SK-N-SH treated with all-trans-retinoic acid at 6 μM for 48 hours (cell line): ENCODE measurements around the gene FOXN3.

Experiments
- ATAC-seq: fragments of 200-7000 bp; cut with Tn5 transposase; 3 replicates; pipeline ENCODE4 v1.9.1; 2020; ENCODE audit warnings: mild to moderate bottlenecking, moderate library complexity
- ARNTL ChIP-seq: fragments of 450-650 bp; formaldehyde crosslinking; IDR thresholded peaks from 2 replicates; pipeline ENCODE4 v1.5.0; 2020; ENCODE audit warnings: low read depth, mild to moderate bottlenecking, moderate library complexity, borderline replicate concordance
- BACH2 ChIP-seq: fragments of 250-450 bp; sonication (Bioruptor Pico); IDR thresholded peaks from 2 replicates; pipeline ENCODE4 v1.9.0; 2021; ENCODE audit warnings: mild to moderate bottlenecking, borderline replicate concordance
- CSDC2 ChIP-seq: fragments of 250-450 bp; sonication (Bioruptor Pico); IDR thresholded peaks from 2 replicates; pipeline ENCODE4 v1.5.0; 2020; ENCODE audit warnings: mild to moderate bottlenecking, moderate library complexity
- ESRRG ChIP-seq: fragments of 250-450 bp; sonication (Bioruptor Pico); IDR thresholded peaks from 2 replicates; pipeline ENCODE4 v1.6.1; 2021; ENCODE audit warnings: mild to moderate bottlenecking
- GLIS3 ChIP-seq: fragments of 250-450 bp; sonication (Bioruptor Pico); IDR thresholded peaks from 2 replicates; pipeline ENCODE4 v1.5.0; 2020; ENCODE audit warnings: mild to moderate bottlenecking, moderate library complexity
- ISL1 ChIP-seq: fragments of 250-450 bp; sonication (Bioruptor Pico); IDR thresholded peaks from 2 replicates; pipeline ENCODE4 v2.1.2; 2022; ENCODE audit warnings: mild to moderate bottlenecking, moderate library complexity
- OSR1 ChIP-seq: fragments of 250-450 bp; sonication (Bioruptor Pico); IDR thresholded peaks from 2 replicates; pipeline ENCODE4 v1.8.0; 2022; ENCODE audit warnings: moderate library complexity, mild to moderate bottlenecking, inconsistent platforms
- PPARA ChIP-seq: fragments of 250-450 bp; sonication (Bioruptor Pico); IDR thresholded peaks from 2 replicates; pipeline ENCODE4 v1.5.0; 2020; ENCODE audit warnings: mild to moderate bottlenecking, borderline replicate concordance
- RARB ChIP-seq: fragments of 250-450 bp; sonication (Bioruptor Pico); IDR thresholded peaks from 2 replicates; pipeline ENCODE4 v1.8.0; 2021; ENCODE audit warnings: mild to moderate bottlenecking, moderate library complexity
- TCF4 ChIP-seq: fragments of 250-450 bp; sonication (Bioruptor Pico); IDR thresholded peaks from 2 replicates; pipeline ENCODE4 v1.8.0; 2021; ENCODE audit warnings: mild to moderate bottlenecking, moderate library complexity, borderline replicate concordance
- TOX ChIP-seq: fragments of 250-450 bp; sonication (Bioruptor Pico); IDR thresholded peaks from 2 replicates; pipeline ENCODE4 v1.8.0; 2021; ENCODE audit warnings: mild to moderate bottlenecking, moderate library complexity, borderline replicate concordance
- ZC3H10 ChIP-seq: fragments of 250-450 bp; sonication (Bioruptor Pico); IDR thresholded peaks from 2 replicates; pipeline ENCODE4 v1.5.1; 2021; ENCODE audit warnings: mild to moderate bottlenecking, moderate library complexity
- ZFP3 ChIP-seq: fragments of 250-450 bp; sonication (Bioruptor Pico); IDR thresholded peaks from 2 replicates; pipeline ENCODE4 v1.5.0; 2020; ENCODE audit warnings: mild to moderate bottlenecking, moderate library complexity
- ZFP30 ChIP-seq: fragments of 450-650 bp; formaldehyde crosslinking; IDR thresholded peaks from 2 replicates; pipeline ENCODE4 v1.5.0; 2022; ENCODE audit warnings: mild to moderate bottlenecking, moderate library complexity
- ZNF565 ChIP-seq: fragments of 450-650 bp; formaldehyde crosslinking; conservative IDR thresholded peaks from 2 replicates; pipeline ENCODE4 v1.5.0; 2020; ENCODE audit warnings: low read depth, mild to moderate bottlenecking, moderate library complexity
- ZNF70 ChIP-seq: fragments of 450-650 bp; formaldehyde crosslinking; IDR thresholded peaks from 2 replicates; pipeline ENCODE4 v1.5.0; 2020; ENCODE audit warnings: mild to moderate bottlenecking, moderate library complexity
- ZNF8 ChIP-seq: fragments of 450-650 bp; formaldehyde crosslinking; IDR thresholded peaks from 2 replicates; pipeline ENCODE4 v1.5.0; 2020; ENCODE audit warnings: mild to moderate bottlenecking, moderate library complexity
- TF ChIP-seq, protein P1 (sequence below): fragments of 250-450 bp; sonication (Bioruptor Pico); IDR thresholded peaks from 2 replicates; pipeline ENCODE4 v1.5.1; 2020; ENCODE audit warnings: low read depth, mild to moderate bottlenecking, moderate library complexity
- TF ChIP-seq, protein P2 (sequence below): fragments of 250-450 bp; sonication (Bioruptor Pico); IDR thresholded peaks from 2 replicates; pipeline ENCODE4 v1.5.0; 2020; ENCODE audit warnings: mild to moderate bottlenecking, moderate library complexity
- TF ChIP-seq, protein P3 (sequence below): fragments of 250-450 bp; sonication (Bioruptor Pico); IDR thresholded peaks from 2 replicates; pipeline ENCODE4 v1.8.0; 2020; ENCODE audit warnings: mild to moderate bottlenecking, moderate library complexity, borderline replicate concordance
- TF ChIP-seq, protein P4 (sequence below): fragments of 250-450 bp; sonication (Bioruptor Pico); IDR thresholded peaks from 2 replicates; pipeline ENCODE4 v1.5.1; 2021; ENCODE audit warnings: mild to moderate bottlenecking, moderate library complexity
- TF ChIP-seq, protein P5 (sequence below): fragments of 250-450 bp; sonication (Bioruptor Pico); IDR thresholded peaks from 2 replicates; pipeline ENCODE4 v1.8.0; 2021; ENCODE audit warnings: low read depth, mild to moderate bottlenecking, moderate library complexity, borderline replicate concordance

FOXN3 gene

DNA sequence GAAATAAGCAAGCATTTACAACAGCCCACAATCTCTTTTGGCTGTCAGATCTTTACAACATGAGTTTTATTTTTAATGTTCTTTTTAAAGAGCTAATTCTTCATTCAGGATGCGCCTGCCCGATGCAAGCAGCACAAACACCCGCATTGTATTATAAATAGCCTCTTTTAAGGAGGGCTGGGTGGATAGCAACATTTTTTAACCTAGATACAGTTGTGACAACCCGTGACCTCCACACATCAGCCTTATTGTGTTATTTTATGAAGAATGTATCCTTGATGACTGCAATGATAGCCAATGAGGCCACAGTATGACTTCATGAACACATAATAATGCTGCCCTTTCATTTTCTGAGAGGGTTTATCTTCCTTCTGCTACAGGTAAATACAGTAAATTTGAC is 173.7 kb downstream of the FOXN3 start:
- ATAC-seq = no peak

DNA sequence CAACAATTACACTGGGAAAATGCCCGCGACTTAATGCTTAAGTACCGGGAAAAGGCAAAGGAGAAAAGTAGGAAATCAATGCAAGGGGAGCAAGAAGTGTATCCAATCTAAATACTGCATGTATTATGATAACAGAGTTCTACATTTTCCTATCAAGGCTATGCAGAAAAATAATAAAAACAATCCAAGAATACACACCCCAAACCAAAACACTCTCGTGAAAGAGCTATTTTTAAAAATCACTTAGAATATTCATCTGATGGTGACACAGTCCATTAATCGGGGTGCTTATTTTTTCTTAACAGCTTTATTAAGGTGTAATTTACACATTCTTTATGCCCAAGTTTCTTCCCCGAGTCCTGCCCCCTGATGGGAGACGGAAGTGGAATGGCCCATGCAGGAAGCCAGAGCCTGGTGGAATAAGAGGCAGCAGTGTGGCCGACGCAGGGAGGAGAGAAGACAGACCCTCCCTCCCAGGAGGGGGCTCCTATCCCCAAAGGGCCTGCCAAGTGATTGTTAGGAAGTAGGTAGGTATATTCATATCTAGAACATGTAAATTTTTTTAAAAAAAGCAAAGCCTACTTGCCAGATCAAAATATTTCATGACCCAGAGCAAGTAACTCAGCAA is 174.3 kb downstream of the FOXN3 start:
- TF ChIP-seq ARNTL (no peak), ISL1 (CRISPR knock-in tag) (no peak), ZFP30 (CRISPR knock-in tag) (no peak), ZNF8 (CRISPR knock-in tag) (no peak), TOX (CRISPR knock-in tag) (no peak), ESRRG (CRISPR knock-in tag) (no peak), CSDC2 (no peak), BACH2 (no peak), OSR1 (CRISPR knock-in tag) (no peak), ZNF70 (CRISPR knock-in tag) (no peak), PPARA (CRISPR knock-in tag) (no peak), ZFP3 (CRISPR knock-in tag) (no peak), RARB (no peak), GLIS3 (no peak), TCF4 (CRISPR knock-in tag) (no peak), ZC3H10 (CRISPR knock-in tag) (no peak)
- TF ChIP-seq, protein P1, sequence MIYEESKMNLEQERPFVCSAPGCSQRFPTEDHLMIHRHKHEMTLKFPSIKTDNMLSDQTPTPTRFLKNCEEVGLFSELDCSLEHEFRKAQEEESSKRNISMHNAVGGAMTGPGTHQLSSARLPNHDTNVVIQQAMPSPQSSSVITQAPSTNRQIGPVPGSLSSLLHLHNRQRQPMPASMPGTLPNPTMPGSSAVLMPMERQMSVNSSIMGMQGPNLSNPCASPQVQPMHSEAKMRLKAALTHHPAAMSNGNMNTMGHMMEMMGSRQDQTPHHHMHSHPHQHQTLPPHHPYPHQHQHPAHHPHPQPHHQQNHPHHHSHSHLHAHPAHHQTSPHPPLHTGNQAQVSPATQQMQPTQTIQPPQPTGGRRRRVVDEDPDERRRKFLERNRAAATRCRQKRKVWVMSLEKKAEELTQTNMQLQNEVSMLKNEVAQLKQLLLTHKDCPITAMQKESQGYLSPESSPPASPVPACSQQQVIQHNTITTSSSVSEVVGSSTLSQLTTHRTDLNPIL = no peak
- TF ChIP-seq, protein P2, sequence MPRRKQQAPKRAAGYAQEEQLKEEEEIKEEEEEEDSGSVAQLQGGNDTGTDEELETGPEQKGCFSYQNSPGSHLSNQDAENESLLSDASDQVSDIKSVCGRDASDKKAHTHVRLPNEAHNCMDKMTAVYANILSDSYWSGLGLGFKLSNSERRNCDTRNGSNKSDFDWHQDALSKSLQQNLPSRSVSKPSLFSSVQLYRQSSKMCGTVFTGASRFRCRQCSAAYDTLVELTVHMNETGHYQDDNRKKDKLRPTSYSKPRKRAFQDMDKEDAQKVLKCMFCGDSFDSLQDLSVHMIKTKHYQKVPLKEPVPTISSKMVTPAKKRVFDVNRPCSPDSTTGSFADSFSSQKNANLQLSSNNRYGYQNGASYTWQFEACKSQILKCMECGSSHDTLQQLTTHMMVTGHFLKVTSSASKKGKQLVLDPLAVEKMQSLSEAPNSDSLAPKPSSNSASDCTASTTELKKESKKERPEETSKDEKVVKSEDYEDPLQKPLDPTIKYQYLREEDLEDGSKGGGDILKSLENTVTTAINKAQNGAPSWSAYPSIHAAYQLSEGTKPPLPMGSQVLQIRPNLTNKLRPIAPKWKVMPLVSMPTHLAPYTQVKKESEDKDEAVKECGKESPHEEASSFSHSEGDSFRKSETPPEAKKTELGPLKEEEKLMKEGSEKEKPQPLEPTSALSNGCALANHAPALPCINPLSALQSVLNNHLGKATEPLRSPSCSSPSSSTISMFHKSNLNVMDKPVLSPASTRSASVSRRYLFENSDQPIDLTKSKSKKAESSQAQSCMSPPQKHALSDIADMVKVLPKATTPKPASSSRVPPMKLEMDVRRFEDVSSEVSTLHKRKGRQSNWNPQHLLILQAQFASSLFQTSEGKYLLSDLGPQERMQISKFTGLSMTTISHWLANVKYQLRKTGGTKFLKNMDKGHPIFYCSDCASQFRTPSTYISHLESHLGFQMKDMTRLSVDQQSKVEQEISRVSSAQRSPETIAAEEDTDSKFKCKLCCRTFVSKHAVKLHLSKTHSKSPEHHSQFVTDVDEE = no peak
- TF ChIP-seq, protein P3, sequence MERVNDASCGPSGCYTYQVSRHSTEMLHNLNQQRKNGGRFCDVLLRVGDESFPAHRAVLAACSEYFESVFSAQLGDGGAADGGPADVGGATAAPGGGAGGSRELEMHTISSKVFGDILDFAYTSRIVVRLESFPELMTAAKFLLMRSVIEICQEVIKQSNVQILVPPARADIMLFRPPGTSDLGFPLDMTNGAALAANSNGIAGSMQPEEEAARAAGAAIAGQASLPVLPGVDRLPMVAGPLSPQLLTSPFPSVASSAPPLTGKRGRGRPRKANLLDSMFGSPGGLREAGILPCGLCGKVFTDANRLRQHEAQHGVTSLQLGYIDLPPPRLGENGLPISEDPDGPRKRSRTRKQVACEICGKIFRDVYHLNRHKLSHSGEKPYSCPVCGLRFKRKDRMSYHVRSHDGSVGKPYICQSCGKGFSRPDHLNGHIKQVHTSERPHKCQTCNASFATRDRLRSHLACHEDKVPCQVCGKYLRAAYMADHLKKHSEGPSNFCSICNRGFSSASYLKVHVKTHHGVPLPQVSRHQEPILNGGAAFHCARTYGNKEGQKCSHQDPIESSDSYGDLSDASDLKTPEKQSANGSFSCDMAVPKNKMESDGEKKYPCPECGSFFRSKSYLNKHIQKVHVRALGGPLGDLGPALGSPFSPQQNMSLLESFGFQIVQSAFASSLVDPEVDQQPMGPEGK = no peak
- TF ChIP-seq, protein P4, sequence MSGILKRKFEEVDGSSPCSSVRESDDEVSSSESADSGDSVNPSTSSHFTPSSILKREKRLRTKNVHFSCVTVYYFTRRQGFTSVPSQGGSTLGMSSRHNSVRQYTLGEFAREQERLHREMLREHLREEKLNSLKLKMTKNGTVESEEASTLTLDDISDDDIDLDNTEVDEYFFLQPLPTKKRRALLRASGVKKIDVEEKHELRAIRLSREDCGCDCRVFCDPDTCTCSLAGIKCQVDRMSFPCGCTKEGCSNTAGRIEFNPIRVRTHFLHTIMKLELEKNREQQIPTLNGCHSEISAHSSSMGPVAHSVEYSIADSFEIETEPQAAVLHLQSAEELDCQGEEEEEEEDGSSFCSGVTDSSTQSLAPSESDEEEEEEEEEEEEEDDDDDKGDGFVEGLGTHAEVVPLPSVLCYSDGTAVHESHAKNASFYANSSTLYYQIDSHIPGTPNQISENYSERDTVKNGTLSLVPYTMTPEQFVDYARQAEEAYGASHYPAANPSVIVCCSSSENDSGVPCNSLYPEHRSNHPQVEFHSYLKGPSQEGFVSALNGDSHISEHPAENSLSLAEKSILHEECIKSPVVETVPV = no peak
- TF ChIP-seq, all 23 proteins: peak for 0

More for the DNA sequence above, 173.7 kb downstream of the FOXN3 start:
- TF ChIP-seq ZNF70 (CRISPR knock-in tag) (no peak), ZC3H10 (CRISPR knock-in tag) (no peak), ZNF565 (no peak), CSDC2 (no peak), TCF4 (CRISPR knock-in tag) (no peak), ZFP30 (CRISPR knock-in tag) (no peak)

DNA sequence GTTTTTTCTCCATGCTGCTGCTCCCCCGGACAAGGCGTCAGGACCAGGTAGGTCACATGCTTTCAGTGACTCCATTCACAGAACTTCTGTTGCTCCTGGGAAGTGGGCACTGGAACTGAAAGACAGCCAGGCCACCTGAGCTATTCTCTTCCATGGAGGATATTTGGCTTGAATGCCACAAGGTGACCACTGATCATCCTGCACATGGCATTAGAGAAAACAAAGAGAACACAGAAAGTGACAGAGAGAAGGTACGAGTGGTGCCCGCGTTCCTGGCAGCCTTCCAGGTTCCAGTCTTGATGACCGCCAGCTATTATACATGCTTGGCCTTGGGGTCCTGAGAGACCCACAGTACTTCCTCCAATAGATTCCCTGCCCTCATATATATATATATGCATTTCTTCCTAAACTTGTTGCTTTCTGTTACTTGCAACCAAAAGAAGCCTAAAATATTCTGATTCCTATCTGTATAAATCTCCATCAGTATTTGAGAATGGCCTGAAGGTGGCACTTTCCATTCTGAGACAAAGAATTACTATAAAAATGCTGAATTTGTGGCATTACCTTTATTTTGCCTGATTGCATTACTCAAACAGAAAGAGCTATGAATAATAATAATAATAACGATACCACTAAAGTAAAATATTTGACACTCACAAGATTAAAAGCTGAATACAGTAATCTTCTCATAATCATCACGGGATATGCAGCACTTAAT is 174.9 kb downstream of the FOXN3 start:
- no peak for ATAC-seq
- no peak for TF ChIP-seq ZFP3 (CRISPR knock-in tag)
- TF ChIP-seq, protein P4 = no peak
- TF ChIP-seq GLIS3 = no peak
- TF ChIP-seq ZNF70 (CRISPR knock-in tag) = no peak
- TF ChIP-seq TOX (CRISPR knock-in tag) = no peak
- no peak for TF ChIP-seq TCF4 (CRISPR knock-in tag)
- TF ChIP-seq, protein P3 = no peak
- no peak for TF ChIP-seq ARNTL
- TF ChIP-seq, protein P5, sequence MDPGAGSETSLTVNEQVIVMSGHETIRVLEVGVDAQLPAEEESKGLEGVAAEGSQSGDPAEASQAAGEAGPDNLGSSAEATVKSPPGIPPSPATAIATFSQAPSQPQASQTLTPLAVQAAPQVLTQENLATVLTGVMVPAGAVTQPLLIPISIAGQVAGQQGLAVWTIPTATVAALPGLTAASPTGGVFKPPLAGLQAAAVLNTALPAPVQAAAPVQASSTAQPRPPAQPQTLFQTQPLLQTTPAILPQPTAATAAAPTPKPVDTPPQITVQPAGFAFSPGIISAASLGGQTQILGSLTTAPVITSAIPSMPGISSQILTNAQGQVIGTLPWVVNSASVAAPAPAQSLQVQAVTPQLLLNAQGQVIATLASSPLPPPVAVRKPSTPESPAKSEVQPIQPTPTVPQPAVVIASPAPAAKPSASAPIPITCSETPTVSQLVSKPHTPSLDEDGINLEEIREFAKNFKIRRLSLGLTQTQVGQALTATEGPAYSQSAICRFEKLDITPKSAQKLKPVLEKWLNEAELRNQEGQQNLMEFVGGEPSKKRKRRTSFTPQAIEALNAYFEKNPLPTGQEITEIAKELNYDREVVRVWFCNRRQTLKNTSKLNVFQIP (CRISPR knock-in tag) = no peak
- no peak for TF ChIP-seq ZC3H10 (CRISPR knock-in tag)
- TF ChIP-seq BACH2 = no peak
- no peak for TF ChIP-seq ESRRG (CRISPR knock-in tag)
- no peak for TF ChIP-seq RARB
- TF ChIP-seq ZFP30 (CRISPR knock-in tag) = no peak
- TF ChIP-seq, protein P1 = no peak

More for the DNA sequence above, 174.3 kb downstream of the FOXN3 start:
- ATAC-seq = no peak
